ENCODE results near the gene CC2D2B.

GRCh38 chr10:96075977-96076376 is 168.2 kb downstream of the CC2D2B start:
- TF ChIP-seq, protein P1, sequence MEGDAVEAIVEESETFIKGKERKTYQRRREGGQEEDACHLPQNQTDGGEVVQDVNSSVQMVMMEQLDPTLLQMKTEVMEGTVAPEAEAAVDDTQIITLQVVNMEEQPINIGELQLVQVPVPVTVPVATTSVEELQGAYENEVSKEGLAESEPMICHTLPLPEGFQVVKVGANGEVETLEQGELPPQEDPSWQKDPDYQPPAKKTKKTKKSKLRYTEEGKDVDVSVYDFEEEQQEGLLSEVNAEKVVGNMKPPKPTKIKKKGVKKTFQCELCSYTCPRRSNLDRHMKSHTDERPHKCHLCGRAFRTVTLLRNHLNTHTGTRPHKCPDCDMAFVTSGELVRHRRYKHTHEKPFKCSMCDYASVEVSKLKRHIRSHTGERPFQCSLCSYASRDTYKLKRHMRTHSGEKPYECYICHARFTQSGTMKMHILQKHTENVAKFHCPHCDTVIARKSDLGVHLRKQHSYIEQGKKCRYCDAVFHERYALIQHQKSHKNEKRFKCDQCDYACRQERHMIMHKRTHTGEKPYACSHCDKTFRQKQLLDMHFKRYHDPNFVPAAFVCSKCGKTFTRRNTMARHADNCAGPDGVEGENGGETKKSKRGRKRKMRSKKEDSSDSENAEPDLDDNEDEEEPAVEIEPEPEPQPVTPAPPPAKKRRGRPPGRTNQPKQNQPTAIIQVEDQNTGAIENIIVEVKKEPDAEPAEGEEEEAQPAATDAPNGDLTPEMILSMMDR (conservative IDR thresholded peaks at IDR 0.05; ENCODE audit: low read depth, low read length) = no peak
- no peak for TF ChIP-seq EZH2 (IDR thresholded peaks at IDR 0.05; ENCODE audit: low read length, unreplicated experiment)

Measured in PC-3 (cell line).